Tibial nerve (tissue), 4 donors: ENCODE measurements around the gene MSI2. TPM values are rescaled to one million over a fixed set of nuclear protein-coding genes. Genes with fewer than 3 reads are reported as not detected.

Experiments used
- DNase-seq, 2 donors: peaks; one replicate each; pipeline ENCODE4 v3.0.0-alpha.2; 2019; ENCODE audit warnings: low spot score in 2 of 2
- H3K27ac ChIP-seq, 4 donors: fragments of 200-600 bp; sonication (generic) in 3 of 4; one replicate each; pipeline ENCODE4 v1.5.1; 2017 to 2019; ENCODE audit warnings: mild to moderate bottlenecking in 1 of 4
- H3K27me3 ChIP-seq, 2 donors: fragments of 200-600 bp; sonication (generic) in 1 of 2; one replicate each; pipeline versions ENCODE4 v1.5.1 to v1.6.0; 2017 to 2019
- H3K36me3 ChIP-seq, 3 donors: fragments of 200-600 bp; sonication (generic); one replicate each; pipeline ENCODE4 v1.5.1; 2018 to 2019
- H3K4me1 ChIP-seq, 4 donors: fragments of 200-600 bp; sonication (generic) in 3 of 4; one replicate each; pipeline ENCODE4 v1.5.1; 2017 to 2019
- H3K4me3 ChIP-seq, 4 donors: fragments of 200-600 bp; sonication (generic) in 3 of 4; one replicate each; pipeline ENCODE4 v1.5.1; 2017 to 2019; ENCODE audit warnings: mild to moderate bottlenecking in 1 of 4, moderate library complexity in 1 of 4
- H3K9me3 ChIP-seq, 4 donors: fragments of 200-600 bp; sonication (generic) in 3 of 4; one replicate each; pipeline ENCODE4 v1.5.1; 2017 to 2019
- EP300 ChIP-seq, 2 donors: sonication (generic); formaldehyde crosslinking; IDR thresholded peaks; one replicate each; pipeline ENCODE4 v1.6.1; 2017; ENCODE audit warnings: antibody characterized with exemption in 2 of 2, mild to moderate bottlenecking in 1 of 2
- POLR2A ChIP-seq, 2 donors: fragments of 450-650 bp; IDR thresholded peaks; one replicate each; pipeline ENCODE4 v1.6.1; 2017; ENCODE audit warnings: antibody characterized with exemption in 2 of 2, mild to moderate bottlenecking in 2 of 2, moderate library complexity in 2 of 2
- WGBS, 2 donors: methylation state at CpG; one replicate each; pipeline ENCODE4 v1.1.5; 2018; 5-methylcytosine and 5-hydroxymethylcytosine counted together
- total RNA-seq, 4 donors: library from RNA; depleted of rRNA; stranded (reverse); fragments of >200 nt; gene quantifications; one replicate each; pipeline ENCODE4 v1.1.0, GENCODE V29; 2016
- TF ChIP-seq, protein P1 (sequence below), 5 experiments: fragments of 200-600 bp in 3 of 5; fragments of 450-650 bp in 2 of 5; sonication (generic) in 3 of 5; IDR thresholded peaks; one replicate each; pipeline ENCODE4 v1.5.1; 2016 to 2019; ENCODE audit warnings: antibody characterized with exemption in 5 of 5, mild to moderate bottlenecking in 3 of 5, moderate library complexity in 2 of 5

Gene MSI2
- total RNA-seq, 4 donors from 2014 or later, result 11.5 to 18.3 (median 14.2) TPM

DNA sequence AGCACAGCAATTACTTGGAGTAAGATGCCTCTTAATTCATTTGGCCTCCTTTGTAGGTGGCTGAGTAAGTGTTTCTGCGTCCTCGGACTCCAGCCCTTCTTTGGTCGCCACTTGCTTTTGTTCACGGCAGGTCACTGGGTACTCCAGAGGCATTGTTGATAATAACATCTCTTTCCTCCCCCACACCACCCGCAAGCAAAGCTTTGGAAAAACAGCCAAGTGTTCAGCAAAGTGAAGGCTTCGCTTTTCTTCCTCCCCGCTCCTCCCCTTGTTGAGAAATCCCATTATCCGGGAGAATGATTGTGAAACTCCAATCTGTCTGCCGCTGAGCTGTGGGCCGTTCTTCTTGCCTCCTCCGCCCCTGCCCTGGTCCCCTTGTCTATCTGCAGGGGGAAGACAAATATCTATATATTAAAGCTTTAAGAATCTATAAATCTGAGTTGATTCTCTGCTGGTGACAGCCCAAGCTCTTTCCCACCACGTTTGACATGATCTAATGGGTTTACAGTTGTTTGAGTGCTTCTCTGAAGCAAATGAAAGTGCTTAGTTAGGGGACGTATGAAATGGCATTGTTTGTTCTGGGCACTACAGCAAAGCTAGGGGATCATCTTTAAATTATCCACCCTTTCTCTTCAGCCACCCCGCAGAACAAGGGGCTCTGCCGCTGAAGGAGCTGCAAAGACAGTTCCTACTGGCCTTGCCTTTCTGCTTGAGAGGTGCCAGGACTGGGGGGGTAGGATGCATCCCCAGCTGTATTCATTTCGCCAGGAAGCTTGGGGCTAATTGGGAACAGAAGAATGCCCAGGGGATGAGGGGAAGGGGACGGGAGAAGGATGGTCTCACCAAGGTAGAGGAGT, 321.7 kb downstream of the MSI2 start:
- TF ChIP-seq POLR2A (IDR thresholded peaks at IDR 0.05) (no peak), EP300 (IDR thresholded peaks at IDR 0.05) (peak in 1 of 2 donors; percentile 81)
- peak; percentile 25 to 55 for DNase-seq
- H3K36me3 ChIP-seq, result no peaks in the 10 kb centered on the region
- 22 to 42% methylated on average over 17 of the region's 17 CpGs for WGBS, 2 donors
- H3K4me3 ChIP-seq, result peak overlapping the region; percentile 2 to 34 (median 11)
- peaks cover 0 to 32% (median 6%) of the 10 kb centered on the region in 4 donors for H3K4me1 ChIP-seq
- peak overlapping the region; percentile 58 to 86 (median 70) for H3K27ac ChIP-seq
- no peaks in the 10 kb centered on the region for H3K9me3 ChIP-seq
- no peaks in the 10 kb centered on the region for H3K27me3 ChIP-seq

DNA sequence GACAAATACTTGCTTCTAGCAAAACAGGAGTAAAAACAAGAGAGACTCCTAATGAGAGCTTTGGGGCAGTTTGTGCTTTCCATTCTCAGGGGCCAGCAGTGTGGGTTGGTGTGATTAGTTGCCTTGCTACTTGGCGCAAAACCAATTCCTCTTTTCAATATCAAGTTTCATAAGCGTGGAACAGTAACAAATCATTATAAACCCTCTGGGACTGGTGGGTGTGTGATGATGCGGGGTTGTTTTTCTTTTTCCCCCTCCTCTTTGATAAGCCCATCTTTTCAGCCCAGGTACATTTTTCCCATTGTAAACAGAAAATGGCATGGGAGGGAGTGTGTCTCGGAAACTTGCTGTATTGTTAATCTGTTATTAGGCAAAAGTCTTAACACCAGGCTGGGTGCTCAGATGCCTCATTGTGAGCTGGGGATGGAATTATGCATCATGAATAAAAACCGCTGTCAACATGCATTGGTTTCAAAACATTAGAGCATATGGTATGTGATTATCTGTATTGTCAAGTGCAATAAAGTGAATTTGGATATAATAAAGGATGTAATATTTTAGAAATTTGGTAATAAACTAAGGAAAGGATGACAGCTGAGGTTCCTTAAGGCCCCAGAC, 322.4 kb downstream of the MSI2 start:
- TF ChIP-seq EP300 (IDR thresholded peaks at IDR 0.05) (no peak), POLR2A (IDR thresholded peaks at IDR 0.05) (no peak)
- TF ChIP-seq, protein P1, sequence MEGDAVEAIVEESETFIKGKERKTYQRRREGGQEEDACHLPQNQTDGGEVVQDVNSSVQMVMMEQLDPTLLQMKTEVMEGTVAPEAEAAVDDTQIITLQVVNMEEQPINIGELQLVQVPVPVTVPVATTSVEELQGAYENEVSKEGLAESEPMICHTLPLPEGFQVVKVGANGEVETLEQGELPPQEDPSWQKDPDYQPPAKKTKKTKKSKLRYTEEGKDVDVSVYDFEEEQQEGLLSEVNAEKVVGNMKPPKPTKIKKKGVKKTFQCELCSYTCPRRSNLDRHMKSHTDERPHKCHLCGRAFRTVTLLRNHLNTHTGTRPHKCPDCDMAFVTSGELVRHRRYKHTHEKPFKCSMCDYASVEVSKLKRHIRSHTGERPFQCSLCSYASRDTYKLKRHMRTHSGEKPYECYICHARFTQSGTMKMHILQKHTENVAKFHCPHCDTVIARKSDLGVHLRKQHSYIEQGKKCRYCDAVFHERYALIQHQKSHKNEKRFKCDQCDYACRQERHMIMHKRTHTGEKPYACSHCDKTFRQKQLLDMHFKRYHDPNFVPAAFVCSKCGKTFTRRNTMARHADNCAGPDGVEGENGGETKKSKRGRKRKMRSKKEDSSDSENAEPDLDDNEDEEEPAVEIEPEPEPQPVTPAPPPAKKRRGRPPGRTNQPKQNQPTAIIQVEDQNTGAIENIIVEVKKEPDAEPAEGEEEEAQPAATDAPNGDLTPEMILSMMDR (IDR thresholded peaks at IDR 0.05), result no peak
- H3K9me3 ChIP-seq, result no peaks in the 10 kb centered on the region
- H3K27ac ChIP-seq, result peak overlapping the region; percentile 58 to 86 (median 70)
- 48 to 54% methylated on average over 5 of the region's 5 CpGs for WGBS, 2 donors
- H3K36me3 ChIP-seq, result no peaks in the 10 kb centered on the region
- no peaks in the 10 kb centered on the region for H3K27me3 ChIP-seq
- H3K4me1 ChIP-seq, result peaks cover 0 to 32% (median 6%) of the 10 kb centered on the region in 4 donors
- peak overlapping the region in 1 of 4 donors; percentile 34 for H3K4me3 ChIP-seq
- DNase-seq, result no peak

DNA sequence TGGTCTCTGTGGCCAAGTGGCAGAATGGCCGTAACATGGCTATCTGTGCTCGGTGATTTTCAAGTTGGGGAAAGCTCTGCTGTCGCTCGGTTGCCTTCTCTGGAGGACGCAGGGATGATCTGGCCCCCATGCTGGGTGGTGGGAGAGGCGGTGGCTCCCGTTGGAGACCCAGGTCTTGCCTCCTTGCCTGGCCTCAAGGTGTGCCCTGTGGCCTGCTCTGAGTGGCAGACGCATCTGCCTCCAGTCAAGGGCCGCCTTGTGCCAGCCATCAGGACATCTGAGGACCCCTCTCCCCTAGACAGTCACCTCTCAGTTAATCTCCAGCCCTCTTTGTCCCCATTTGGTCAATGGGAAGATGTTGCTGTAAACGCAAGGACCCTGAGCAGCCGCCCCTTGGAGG, 322.9 kb downstream of the MSI2 start:
- H3K4me1 ChIP-seq, result peaks cover 0 to 26% (median 5%) of the 10 kb centered on the region in 4 donors
- H3K9me3 ChIP-seq, result no peaks in the 10 kb centered on the region
- no peak for TF ChIP-seq POLR2A (IDR thresholded peaks at IDR 0.05)
- TF ChIP-seq, protein P1 (IDR thresholded peaks at IDR 0.05), result no peak
- no peak for TF ChIP-seq EP300 (IDR thresholded peaks at IDR 0.05)
- 95 to 96% methylated on average over 11 of the region's 11 CpGs for WGBS, 2 donors
- no peaks in the 10 kb centered on the region for H3K36me3 ChIP-seq
- peaks cover 0 to 4% of the 10 kb centered on the region in 2 donors for H3K27me3 ChIP-seq
- peak overlapping the region in 2 of 4 donors; percentile 73 to 86 for H3K27ac ChIP-seq
- DNase-seq, result no peak
- no peak overlapping the region for H3K4me3 ChIP-seq

DNA sequence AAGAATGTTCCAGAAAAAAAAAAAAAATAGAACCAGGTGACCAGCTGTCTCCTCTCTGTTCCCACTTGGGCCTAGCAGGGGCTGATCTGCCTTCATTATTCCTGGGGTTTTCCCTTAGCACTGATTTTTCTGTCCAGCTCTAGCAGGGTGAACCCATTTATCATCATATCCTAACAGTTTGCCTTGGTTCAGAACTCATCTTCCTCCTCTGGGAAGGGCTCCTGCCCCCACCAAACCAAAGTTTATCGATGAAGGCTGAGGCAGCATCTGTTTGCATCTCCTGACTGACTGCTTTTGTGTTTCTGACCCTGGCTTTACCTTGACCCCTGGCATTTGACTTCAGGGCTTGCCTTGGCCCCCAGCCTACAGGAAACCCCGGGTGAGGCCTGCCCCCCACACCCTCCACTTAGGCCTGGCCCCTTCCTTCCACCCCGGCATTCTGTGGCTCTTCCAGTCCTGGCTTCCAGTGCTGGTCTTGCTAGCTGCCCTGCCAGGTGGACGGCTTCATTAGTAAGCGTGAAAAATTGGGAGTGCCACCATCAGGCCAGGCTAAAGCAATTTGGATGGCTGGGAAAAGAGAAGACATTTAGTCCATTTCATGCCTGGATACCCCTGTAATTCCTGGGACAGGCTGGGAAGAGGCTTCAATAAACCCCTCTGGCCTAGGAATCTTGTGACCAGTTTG, 323.9 kb downstream of the MSI2 start:
- no peak for DNase-seq
- Histone ChIP-seq H3K27ac (peak overlapping the region in 1 of 4 donors; percentile 36), H3K4me3 (no peak overlapping the region), H3K9me3 (no peaks in the 10 kb centered on the region), H3K36me3 (no peaks in the 10 kb centered on the region), H3K4me1 (peaks cover 0 to 23% (median 4%) of the 10 kb centered on the region in 4 donors), H3K27me3 (peaks cover 0 to 6% of the 10 kb centered on the region in 2 donors)
- 60 to 67% methylated on average over 5 of the region's 5 CpGs for WGBS, 2 donors
- no peak for TF ChIP-seq POLR2A (IDR thresholded peaks at IDR 0.05)
- no peak for TF ChIP-seq EP300 (IDR thresholded peaks at IDR 0.05)

DNA sequence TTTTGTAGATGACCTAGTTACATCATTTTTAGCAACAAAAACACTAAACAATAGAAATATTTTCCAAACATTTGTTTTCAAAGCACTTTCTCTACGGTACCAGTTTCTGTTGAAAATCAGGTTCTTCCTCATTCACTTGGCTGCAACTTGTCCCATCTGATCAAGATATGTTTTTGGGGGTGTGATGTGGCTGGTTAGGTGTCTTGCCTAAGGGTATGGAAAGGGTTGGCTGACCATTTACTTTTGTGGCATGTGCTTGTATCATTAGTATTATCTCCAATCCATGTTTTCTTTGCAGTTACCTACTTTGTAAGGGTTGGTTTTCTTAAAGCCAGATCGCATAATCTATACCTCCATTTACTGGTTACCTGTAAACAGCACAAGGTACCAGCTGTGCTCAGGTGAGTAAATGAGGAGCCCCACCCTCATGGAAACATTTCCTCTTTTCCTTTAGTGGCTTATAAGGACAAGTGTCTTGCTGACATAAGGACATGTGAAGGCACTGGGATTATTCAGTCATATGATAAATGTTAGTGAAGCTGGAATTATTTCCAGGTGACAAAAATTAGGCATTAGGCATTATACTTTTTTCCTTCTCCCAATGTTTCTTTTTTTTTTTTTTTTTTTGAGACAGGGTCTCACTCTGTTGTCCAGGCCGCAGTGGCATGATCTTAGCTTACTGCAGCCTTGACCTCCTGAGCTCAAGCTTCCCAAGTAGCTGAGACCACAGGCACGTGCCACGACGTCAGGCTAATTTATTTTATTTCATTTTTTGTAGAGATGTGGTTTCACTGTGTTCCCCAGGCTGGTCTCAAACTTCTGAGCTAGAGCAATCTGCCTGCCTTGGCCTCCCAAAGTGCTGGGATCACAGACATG, 326.8 kb downstream of the MSI2 start:
- Histone ChIP-seq H3K4me1 (peaks cover 0 to 16% (median 4%) of the 10 kb centered on the region in 4 donors), H3K36me3 (no peaks in the 10 kb centered on the region), H3K9me3 (no peaks in the 10 kb centered on the region), H3K27me3 (peaks cover 0 to 6% of the 10 kb centered on the region in 2 donors), H3K4me3 (no peak overlapping the region), H3K27ac (no peak overlapping the region)
- TF ChIP-seq, protein P1 (IDR thresholded peaks at IDR 0.05), result no peak
- TF ChIP-seq POLR2A (IDR thresholded peaks at IDR 0.05) (no peak), EP300 (IDR thresholded peaks at IDR 0.05) (no peak)
- 75 to 80% methylated on average over 6 of the region's 6 CpGs for WGBS, 2 donors
- DNase-seq, result no peak
